Ovary (tissue), 9 donors: ENCODE measurements around the gene BANP. TPM values are rescaled to one million over a fixed set of nuclear protein-coding genes. Genes with fewer than 3 reads are reported as not detected.
"Not testable (repeated sequence)": the region's sequence is repeated elsewhere in the genome, so short reads cannot be mapped to it uniquely, and the experiment has no call there.

ENCODE experiments used
- DNase-seq, 5 donors: peaks; one replicate each; pipeline ENCODE4 v3.0.0-alpha.2; 2019 to 2020
- H3K27ac ChIP-seq, 2 donors: fragments of 200-600 bp; one replicate each; pipeline versions ENCODE4 v1.5.1 to v1.8.0; 2019 to 2022
- H3K27me3 ChIP-seq: fragments of 200-600 bp; one replicate; pipeline ENCODE4 v1.8.0; 2022
- H3K36me3 ChIP-seq: fragments of 200-600 bp; sonication (generic); one replicate; pipeline ENCODE4 v1.5.1; 2019
- H3K4me1 ChIP-seq: one replicate; pipeline ENCODE4 v1.8.1; 2013; ENCODE audit warnings: mild to moderate bottlenecking, moderate library complexity; ENCODE audit not compliant: insufficient read depth
- H3K4me3 ChIP-seq: fragments of 200-600 bp; sonication (generic); one replicate; pipeline ENCODE4 v1.5.1; 2017
- H3K9me3 ChIP-seq, 2 donors: fragments of 200-600 bp in 1 of 2; sonication (generic) in 1 of 2; one replicate each; pipeline versions ENCODE4 v1.5.1 to v1.8.1; 2013 to 2019; ENCODE audit warnings: mild to moderate bottlenecking in 1 of 2, moderate library complexity in 1 of 2
- CTCF ChIP-seq, 3 donors: fragments of 450-650 bp in 2 of 3; fragments of 200-600 bp in 1 of 3; IDR thresholded peaks; one replicate each; pipeline versions ENCODE4 v1.5.1 to v1.8.0; 2016 to 2022; ENCODE audit warnings: antibody characterized with exemption in 3 of 3, mild to moderate bottlenecking in 1 of 3
- EP300 ChIP-seq: sonication (generic); formaldehyde crosslinking; IDR thresholded peaks from one replicate; pipeline ENCODE4 v1.6.1; 2017; ENCODE audit warnings: antibody characterized with exemption
- POLR2A ChIP-seq: fragments of 450-650 bp; IDR thresholded peaks from one replicate; pipeline ENCODE4 v1.6.1; 2017; ENCODE audit warnings: antibody characterized with exemption, mild to moderate bottlenecking, moderate library complexity
- WGBS, 3 donors: extraction: QIAGEN DNeasy Blood & Tissue Kit in 1 of 3; methylation state at CpG; one replicate each; pipeline versions ENCODE4 v1.1.5 to v1.1.7; 2013 to 2017; 5-methylcytosine and 5-hydroxymethylcytosine counted together
- intact Hi-C, 4 donors: fragments of 100-400 bp; cut with DNase I; formaldehyde crosslinking; loops; one replicate each; pipeline versions ENCODE4 v1.11.0 to v1.15.1; 2022 to 2023
- polyA plus RNA-seq, 2 donors: library from polyadenylated mRNA; stranded (reverse); fragments of 200-250 nt in 1 of 2; fragments of 350-450 nt in 1 of 2; fragmentation: Illumina TruSeq in 1 of 2; extraction: RNeasy Lipid Tissue Mini Kit (QIAGEN cat#74804) in 1 of 2; gene quantifications; one replicate each; pipeline ENCODE4 v1.2.3, GENCODE V29; 2013 to 2014
- total RNA-seq, 7 donors: library from RNA; depleted of rRNA in 2 of 7; stranded (reverse); fragments of >200 nt in 2 of 7; fragmentation: NEBNext Ultra II Directional in 3 of 7; extraction: Animal tissue kit (Norgen Biotek cat#: 25700) in 3 of 7; gene quantifications; one replicate each; pipeline versions ENCODE4 v1.1.0 to v1.2.4, GENCODE V29; 2016 to 2023
- donor health status: DM: no; HTN: no; CAD: no; lungs with moderate emphysema.
- donor health status: DM: no; HTN: no; CAD: no.
- donor health status: Bipolar disorder and iron deficiency.
- donor health status: DM: yes; HTN: yes; CAD: no.
- donor health status: DM: no; HTN: no; CAD: no.
- donor health status: DM: yes; HTN: yes; CAD: no.

The BANP gene
- total and polyA plus RNA-seq, 9 donors: 14.8 to 48.6 (median 28.1) TPM

DNA sequence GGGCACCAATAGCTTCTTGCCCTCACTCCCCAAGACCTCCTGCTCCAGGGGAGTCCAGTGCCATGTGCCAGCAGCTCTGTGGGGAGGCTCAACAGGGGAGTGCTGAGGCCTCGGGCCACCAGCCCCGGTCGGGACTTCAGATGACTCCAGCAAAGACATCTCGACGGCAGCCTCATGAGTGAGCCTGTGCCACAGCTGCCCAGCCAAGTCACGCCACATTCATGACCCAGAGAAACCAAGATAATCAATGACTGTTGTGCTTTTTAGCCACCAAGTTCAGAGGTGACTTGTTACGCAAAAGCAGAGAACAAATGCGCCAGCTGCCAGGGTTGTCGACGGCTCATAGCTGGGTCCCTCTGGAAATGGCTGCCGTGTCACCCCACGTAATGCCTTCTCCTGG is 157.5 kb downstream of the BANP start:
- Histone ChIP-seq H3K27me3 (no peaks in the 10 kb centered on the region), H3K36me3 (no peaks in the 10 kb centered on the region), H3K27ac (no peak overlapping the region), H3K4me3 (no peak overlapping the region), H3K9me3 (no peaks in the 10 kb centered on the region), H3K4me1 (no peaks in the 10 kb centered on the region)
- TF ChIP-seq POLR2A (no peak), CTCF (IDR thresholded peaks at IDR 0.05) (no peak)
- WGBS, 3 donors: 96 to 98% (median 97%) methylated on average over 12 of the region's 12 CpGs
- intact Hi-C loops: no loop called here
- no peak for DNase-seq

DNA sequence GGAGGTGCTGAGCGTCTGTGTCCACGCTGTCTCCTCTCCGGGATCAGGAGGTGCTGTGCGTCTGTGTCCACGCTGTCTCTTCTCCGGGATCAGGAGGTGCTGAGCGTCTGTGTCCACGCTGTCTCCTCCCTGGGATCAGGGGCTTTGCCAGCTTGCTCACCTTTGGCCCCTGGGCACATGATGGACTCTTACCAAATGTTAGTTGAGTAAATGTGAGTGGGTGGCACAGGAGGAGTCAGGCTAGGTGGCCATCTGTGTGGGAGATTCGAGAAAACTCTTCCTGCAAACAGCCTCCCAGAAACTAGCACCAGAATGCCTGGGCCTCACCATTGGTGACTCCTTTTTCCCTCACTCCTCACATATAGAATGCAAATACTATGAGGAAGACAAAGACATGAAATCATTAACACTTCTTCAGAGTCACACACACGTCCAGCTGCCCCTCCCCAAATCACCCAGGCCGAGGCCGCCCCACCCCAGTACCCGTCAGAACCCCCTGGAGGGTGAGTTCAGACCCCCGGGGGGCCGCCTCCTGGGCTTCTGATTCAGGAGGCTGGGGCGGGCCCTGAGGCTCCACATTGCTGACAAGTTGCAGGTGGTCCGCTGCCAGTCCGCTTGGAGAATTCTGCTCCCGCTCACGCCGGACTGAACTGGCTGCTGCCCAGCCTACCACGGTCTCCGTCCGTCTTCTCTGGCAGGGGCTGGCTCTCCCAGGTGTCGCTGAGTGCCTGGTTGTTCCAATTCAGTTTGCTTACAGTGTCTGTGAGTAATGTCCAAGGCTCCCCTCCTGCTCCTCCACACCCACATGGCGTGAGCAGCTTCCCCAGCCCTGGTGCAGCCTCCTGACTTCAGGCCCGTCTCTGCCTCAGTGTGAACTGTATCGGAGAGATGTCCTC is 158.7 kb downstream of the BANP start:
- 63 to 70% (median 63%) methylated on average over 28 of the region's 28 CpGs for WGBS, 3 donors
- H3K9me3 ChIP-seq, H3K27me3 ChIP-seq, H3K36me3 ChIP-seq, H3K4me3 ChIP-seq, intact Hi-C loops, H3K4me1 ChIP-seq, H3K27ac ChIP-seq: not testable (repeated sequence)
- DNase-seq: peak in 1 of 5 donors; percentile 22

DNA sequence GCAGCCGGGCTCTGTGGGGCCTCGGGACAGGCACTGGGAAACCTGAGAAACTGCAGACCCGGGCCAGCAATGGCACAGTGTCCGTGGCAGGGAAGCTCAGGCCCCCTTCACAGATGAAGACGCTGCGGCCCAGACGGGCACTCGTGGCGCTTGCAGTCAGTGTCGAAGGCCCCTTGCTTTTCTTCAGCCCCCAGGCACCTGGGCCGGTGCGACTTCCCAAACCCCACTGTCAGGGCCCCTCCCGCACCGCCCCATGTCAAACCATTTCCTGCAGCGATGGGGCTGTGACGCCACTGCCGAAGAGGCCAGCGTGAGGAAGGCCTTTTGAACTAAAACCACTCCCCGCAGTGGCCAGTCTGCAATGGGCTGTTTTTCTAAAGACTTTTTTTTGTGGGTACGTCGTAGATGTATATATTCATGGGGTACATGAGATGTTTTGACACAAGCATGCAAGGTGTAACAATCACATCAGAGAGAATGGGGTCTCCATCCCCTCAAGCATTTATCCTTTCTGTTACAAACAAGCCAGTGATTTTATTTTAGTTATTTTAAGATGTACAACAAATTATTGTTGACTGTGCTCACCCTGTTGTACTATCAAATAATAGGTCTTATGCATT is 159.8 kb downstream of the BANP start:
- intact Hi-C loops: not testable (repeated sequence)
- peak in 1 of 5 donors; percentile 19 for DNase-seq
- WGBS, 3 donors: 88 to 95% (median 91%) methylated on average over 19 to 21 of the region's 21 CpGs

DNA sequence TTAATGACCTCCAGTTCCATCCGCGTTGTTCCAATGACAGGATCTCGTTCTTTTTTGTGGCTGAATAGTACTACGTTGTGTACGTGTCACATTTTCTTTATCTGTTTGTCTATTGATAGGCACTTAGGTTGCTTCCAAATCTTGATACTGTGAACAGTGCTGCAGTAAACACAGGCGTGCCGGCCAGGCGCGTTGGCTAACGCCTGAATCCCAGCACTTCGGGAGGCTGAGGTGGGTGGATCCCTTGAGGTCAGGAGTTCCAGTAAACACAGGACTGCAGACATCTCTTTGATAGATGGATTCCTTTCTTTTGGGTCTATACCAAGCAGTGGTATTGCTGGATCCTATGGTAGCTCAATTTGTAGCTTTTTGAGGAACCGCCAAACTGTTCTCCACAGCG is 160.7 kb downstream of the BANP start:
- H3K27ac ChIP-seq, H3K27me3 ChIP-seq, H3K4me1 ChIP-seq, H3K9me3 ChIP-seq, H3K36me3 ChIP-seq, intact Hi-C loops, H3K4me3 ChIP-seq: not testable (repeated sequence)
- DNase-seq: peak in 1 of 5 donors; percentile 5
- 85 to 89% (median 88%) methylated on average over 13 of the region's 13 CpGs for WGBS, 3 donors

More for the DNA sequence above, 159.8 kb downstream of the BANP start:
- H3K27me3 ChIP-seq, H3K27ac ChIP-seq, H3K4me3 ChIP-seq, H3K4me1 ChIP-seq, H3K36me3 ChIP-seq, H3K9me3 ChIP-seq: not testable (repeated sequence)

DNA sequence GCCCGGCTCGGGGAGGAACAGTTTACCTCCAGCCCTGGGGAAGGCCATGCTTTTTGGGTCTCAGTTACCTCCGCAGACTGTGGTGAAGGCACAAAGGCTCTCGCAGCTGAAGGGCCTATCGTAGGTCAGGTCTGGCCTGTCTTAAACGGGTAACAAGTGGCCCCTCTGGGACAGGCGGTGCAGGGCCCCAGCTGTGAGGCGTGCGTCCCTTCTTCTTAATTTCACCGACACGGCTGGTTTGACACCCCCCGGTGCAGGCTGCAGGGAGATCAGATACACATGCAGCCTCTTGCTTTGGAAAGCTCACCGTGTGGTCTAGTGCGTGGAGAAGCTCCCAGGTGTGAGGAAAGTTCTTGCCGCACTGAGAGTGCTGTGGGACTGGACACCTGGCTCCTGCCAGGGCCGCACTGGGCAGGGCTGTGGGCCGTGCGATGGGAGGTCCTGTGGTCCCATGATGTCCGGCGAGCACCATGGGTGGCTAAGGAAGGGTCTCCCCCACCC is 162.4 kb downstream of the BANP start:
- Histone ChIP-seq H3K4me1 (peaks cover 3% of the 10 kb centered on the region), H3K27ac (no peak overlapping the region), H3K27me3 (no peaks in the 10 kb centered on the region), H3K4me3 (no peak overlapping the region), H3K36me3 (no peaks in the 10 kb centered on the region), H3K9me3 (no peaks in the 10 kb centered on the region)
- 92 to 94% (median 93%) methylated on average over 15 to 20 of the region's 20 CpGs for WGBS, 3 donors
- TF ChIP-seq CTCF (IDR thresholded peaks at IDR 0.05) (no peak), EP300 (no peak), POLR2A (no peak)
- DNase-seq: peak in 1 of 5 donors; percentile 11
- intact Hi-C loops: no loop called here

GRCh38 chr16:88114541-88115228 is 163.5 kb downstream of the BANP start:
- H3K4me1 ChIP-seq, H3K27me3 ChIP-seq, H3K9me3 ChIP-seq, H3K27ac ChIP-seq, H3K4me3 ChIP-seq, H3K36me3 ChIP-seq, intact Hi-C loops: not testable (repeated sequence)
- 83 to 89% (median 87%) methylated on average over 22 of the region's 22 CpGs for WGBS, 3 donors
- peak in 1 of 5 donors; percentile 16 for DNase-seq
